Measurements from ENCODE around the gene VPS13C. TPM values are rescaled to one million over a fixed set of nuclear protein-coding genes. Genes with fewer than 3 reads are reported as not detected.

VPS13C gene
- total RNA-seq, 2 experiments from 2014 or later: 69.7 to 73.2 TPM

DNA sequence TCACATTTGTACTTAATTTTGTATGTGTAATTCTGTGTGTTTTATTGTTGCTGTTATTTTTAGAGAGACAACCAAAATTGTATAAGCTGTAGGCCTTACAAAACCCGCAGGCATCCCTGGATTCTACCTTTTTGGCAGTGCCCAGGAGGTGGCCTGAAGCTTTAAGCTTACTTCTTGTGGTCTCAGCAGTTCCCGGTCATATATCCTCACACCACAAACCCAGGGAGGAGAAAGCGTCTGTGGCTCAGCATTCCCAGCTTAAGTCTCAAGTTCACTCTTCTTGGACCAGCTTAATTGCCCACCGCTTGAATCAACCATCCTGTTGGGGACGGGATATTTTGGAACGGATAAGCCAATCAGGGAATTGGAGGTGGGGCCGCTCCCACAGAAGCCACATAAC is 43.2 kb upstream of the VPS13C start:
- no peaks in the 10 kb centered on the region for H3K36me3 ChIP-seq (ENCODE audit: insufficient read depth, low read length)
- Mint-ChIP-seq H3K4me3 (no peak overlapping the region), H3K27ac (no peak overlapping the region), H3K27me3 (peaks cover 12% of the 10 kb centered on the region), H3K36me3 (ENCODE audit: low read depth) (no peaks in the 10 kb centered on the region), H3K9me3 (no peaks in the 10 kb centered on the region), H3K4me1 (ENCODE audit: low read depth) (no peaks in the 10 kb centered on the region)
- DNase-seq (no peak), ATAC-seq (ENCODE audit: poor library complexity) (no peak)
- ChIA-PET POLR2A (no interaction called here), CTCF (no interaction called here)
- H3K9me3 ChIP-seq (ENCODE audit: control insufficient read depth in 1 of 2, insufficient read depth in 1 of 2, low read length in 2 of 2): no peaks in the 10 kb centered on the region
- TF ChIP-seq, protein P1, sequence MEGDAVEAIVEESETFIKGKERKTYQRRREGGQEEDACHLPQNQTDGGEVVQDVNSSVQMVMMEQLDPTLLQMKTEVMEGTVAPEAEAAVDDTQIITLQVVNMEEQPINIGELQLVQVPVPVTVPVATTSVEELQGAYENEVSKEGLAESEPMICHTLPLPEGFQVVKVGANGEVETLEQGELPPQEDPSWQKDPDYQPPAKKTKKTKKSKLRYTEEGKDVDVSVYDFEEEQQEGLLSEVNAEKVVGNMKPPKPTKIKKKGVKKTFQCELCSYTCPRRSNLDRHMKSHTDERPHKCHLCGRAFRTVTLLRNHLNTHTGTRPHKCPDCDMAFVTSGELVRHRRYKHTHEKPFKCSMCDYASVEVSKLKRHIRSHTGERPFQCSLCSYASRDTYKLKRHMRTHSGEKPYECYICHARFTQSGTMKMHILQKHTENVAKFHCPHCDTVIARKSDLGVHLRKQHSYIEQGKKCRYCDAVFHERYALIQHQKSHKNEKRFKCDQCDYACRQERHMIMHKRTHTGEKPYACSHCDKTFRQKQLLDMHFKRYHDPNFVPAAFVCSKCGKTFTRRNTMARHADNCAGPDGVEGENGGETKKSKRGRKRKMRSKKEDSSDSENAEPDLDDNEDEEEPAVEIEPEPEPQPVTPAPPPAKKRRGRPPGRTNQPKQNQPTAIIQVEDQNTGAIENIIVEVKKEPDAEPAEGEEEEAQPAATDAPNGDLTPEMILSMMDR (IDR thresholded peaks at IDR 0.05): no peak
- intact Hi-C loops (cut with DNase I, micrococcal nuclease): no loop called here
- no peaks in the 10 kb centered on the region for H3K4me1 ChIP-seq (ENCODE audit: insufficient read depth, low read length)
- peaks cover 0 to 6% of the 10 kb centered on the region in 2 experiments for H3K27me3 ChIP-seq (ENCODE audit: control insufficient read depth in 1 of 2, insufficient read depth in 2 of 2, low read length in 2 of 2)
- H3K27ac ChIP-seq (ENCODE audit: low read depth in 1 of 2, low read length in 2 of 2): no peak overlapping the region
- H3K4me3 ChIP-seq (ENCODE audit: low read length): no peak overlapping the region

DNA sequence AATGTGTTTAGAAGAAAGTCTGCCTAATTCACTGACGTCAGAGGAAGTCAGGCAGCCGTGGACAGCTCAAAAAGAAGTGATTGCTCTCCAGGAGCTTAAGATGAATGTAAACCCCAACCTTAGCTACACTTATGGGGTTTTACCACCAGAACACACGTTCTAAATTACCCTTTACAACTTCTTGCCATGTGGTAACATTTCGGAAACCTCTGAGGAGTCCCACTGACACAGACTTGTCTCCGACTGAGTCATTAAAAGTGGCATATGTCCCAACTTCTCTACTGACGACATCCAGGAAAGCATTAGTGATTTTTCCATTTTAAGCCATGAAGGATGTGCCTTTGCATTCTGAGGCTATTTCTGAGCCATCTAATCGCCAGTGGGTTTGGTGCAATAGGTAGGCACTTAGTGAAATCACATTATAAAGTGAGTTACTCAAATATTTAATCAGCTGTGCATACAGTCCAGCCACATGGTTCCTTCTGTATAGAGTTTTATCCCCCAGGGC is 38.9 kb upstream of the VPS13C start:
- intact Hi-C loops (cut with DNase I, micrococcal nuclease): no loop called here
- H3K27me3 ChIP-seq (ENCODE audit: control insufficient read depth in 1 of 2, insufficient read depth in 2 of 2, low read length in 2 of 2): peaks cover 0 to 6% of the 10 kb centered on the region in 2 experiments
- Mint-ChIP-seq H3K36me3 (ENCODE audit: low read depth) (no peaks in the 10 kb centered on the region), H3K27me3 (peaks cover 5% of the 10 kb centered on the region), H3K4me3 (no peak overlapping the region), H3K9me3 (no peaks in the 10 kb centered on the region), H3K4me1 (ENCODE audit: low read depth) (no peaks in the 10 kb centered on the region), H3K27ac (no peak overlapping the region)
- peak in 1 of 14 experiments; percentile 12 for DNase-seq
- ChIA-PET CTCF (no interaction called here), POLR2A (no interaction called here)
- TF ChIP-seq, protein P1 (IDR thresholded peaks at IDR 0.05): no peak
- peak; percentile 29 for ATAC-seq (ENCODE audit: poor library complexity)
- H3K4me3 ChIP-seq (ENCODE audit: low read length): no peak overlapping the region
- H3K4me1 ChIP-seq (ENCODE audit: insufficient read depth, low read length): no peaks in the 10 kb centered on the region
- no peaks in the 10 kb centered on the region for H3K9me3 ChIP-seq (ENCODE audit: control insufficient read depth in 1 of 2, insufficient read depth in 1 of 2, low read length in 2 of 2)
- no peaks in the 10 kb centered on the region for H3K36me3 ChIP-seq (ENCODE audit: insufficient read depth, low read length)
- no peak overlapping the region for H3K27ac ChIP-seq (ENCODE audit: low read depth in 1 of 2, low read length in 2 of 2)

DNA sequence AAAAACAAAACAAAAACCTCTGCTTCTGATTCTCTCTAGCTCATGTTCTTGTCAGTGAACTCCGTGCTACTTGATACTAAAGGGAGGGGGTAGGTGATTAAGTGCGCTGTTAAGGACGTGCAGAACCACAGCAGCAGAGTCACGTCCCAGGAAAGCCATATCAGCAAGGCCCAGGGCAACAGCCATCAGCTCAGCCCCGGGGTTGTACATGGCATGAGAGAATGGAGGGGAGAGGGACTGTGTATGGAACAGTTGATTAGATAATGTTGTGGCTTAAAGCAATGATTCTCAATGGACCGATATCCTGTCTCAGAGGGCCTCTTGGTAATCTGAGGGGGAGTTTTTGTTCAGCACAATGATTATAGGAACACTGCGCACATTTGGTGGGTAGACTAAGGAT is 34.1 kb upstream of the VPS13C start:
- Histone ChIP-seq H3K9me3 (ENCODE audit: control insufficient read depth in 1 of 2, insufficient read depth in 1 of 2, low read length in 2 of 2) (no peaks in the 10 kb centered on the region), H3K27me3 (ENCODE audit: control insufficient read depth in 1 of 2, insufficient read depth in 2 of 2, low read length in 2 of 2) (peaks cover 0 to 6% of the 10 kb centered on the region in 2 experiments), H3K36me3 (ENCODE audit: insufficient read depth, low read length) (no peaks in the 10 kb centered on the region), H3K4me1 (ENCODE audit: insufficient read depth, low read length) (no peaks in the 10 kb centered on the region), H3K4me3 (ENCODE audit: low read length) (no peak overlapping the region), H3K27ac (ENCODE audit: low read depth in 1 of 2, low read length in 2 of 2) (no peak overlapping the region)
- H3K27ac Mint-ChIP-seq: no peak overlapping the region
- no peaks in the 10 kb centered on the region for H3K9me3 Mint-ChIP-seq
- CTCF ChIA-PET: no interaction called here
- TF ChIP-seq, protein P1 (IDR thresholded peaks at IDR 0.05): no peak
- no peaks in the 10 kb centered on the region for H3K4me1 Mint-ChIP-seq (ENCODE audit: low read depth)
- H3K27me3 Mint-ChIP-seq: peaks cover 5% of the 10 kb centered on the region
- intact Hi-C loops (cut with DNase I, micrococcal nuclease): no loop called here
- no peaks in the 10 kb centered on the region for H3K36me3 Mint-ChIP-seq (ENCODE audit: low read depth)
- DNase-seq (no peak), ATAC-seq (ENCODE audit: poor library complexity) (no peak)
- no peak overlapping the region for H3K4me3 Mint-ChIP-seq
- POLR2A ChIA-PET: no interaction called here

Data from CD4-positive, alpha-beta T cell (primary cell).